K562 (cell line): ENCODE results near the gene SCYL1. TPM values are rescaled to one million over a fixed set of nuclear protein-coding genes. Genes with fewer than 3 reads are reported as not detected.
A peak's percentile ranks its signal among the peaks of the same experiment; 100 is the strongest.

ENCODE experiments used
- ATAC-seq: fragments of 200-7000 bp; cut with Tn5 transposase; 3 replicates; pipeline ENCODE4 v1.9.1; 2020; ENCODE audit warnings: moderate library complexity
- BruUV-seq: library from RNA; stranded (reverse); fragments of 400-500 nt; replicated peaks from 2 replicates; lab custom pipeline; 2021; lab: Mats Ljungman, UMichigan
- CTCF ChIA-PET: fragments of 300-600 bp; formaldehyde crosslinking; extraction: SDS; loops from one replicate; lab custom pipeline; 2021; ENCODE audit warnings: low intra/inter-chr PET ratio; lab: Yijun Ruan, JAX
- POLR2A ChIA-PET: fragments of 300-600, 350-650 bp; sonication (Branson Sonifier 250); formaldehyde crosslinking; extraction: SDS; loops from one replicate; lab custom pipeline; 2021; ENCODE audit warnings: antibody characterized with exemption, inconsistent platforms; lab: Yijun Ruan, JAX
- DNase-seq, 4 experiments: peaks; one replicate each; pipeline versions ENCODE4 v3.0.0 to v3.0.0-alpha.2; 2011 to 2018; ENCODE audit warnings: low spot score in 3 of 4, mixed read lengths in 3 of 4; ENCODE audit errors: extremely low read depth in 1 of 4
- FAIRE-seq: peaks from 2 replicates; lab custom pipeline; 2011; peaks lifted over from hg19 to GRCh38; lab: Jason Lieb, UNC
- H2AFZ ChIP-seq: 2 replicates; pipeline ENCODE4 v1.6.0; 2011; ENCODE audit warnings: low read depth, low read length, control low read depth, inconsistent platforms
- H3K27ac ChIP-seq: fragments of 200-600 bp; 3 replicates; pipeline ENCODE4 v1.8.0; 2011; ENCODE audit warnings: low read depth, mild to moderate bottlenecking, control low read depth, inconsistent platforms, low read length, moderate library complexity, mixed read lengths; ENCODE audit errors: extremely low read depth
- H3K27me3 ChIP-seq, 2 experiments: fragments of 300-600 bp in 1 of 2; 2 replicates in 1 of 2; 3 replicates in 1 of 2; pipeline versions ENCODE4 v1.6.0 to v1.8.0; 2011; ENCODE audit warnings: inconsistent platforms in 2 of 2, low read length in 2 of 2, mild to moderate bottlenecking in 1 of 2, mixed read lengths in 1 of 2, moderate library complexity in 1 of 2; ENCODE audit not compliant: control insufficient read depth in 2 of 2, insufficient read depth in 2 of 2
- H3K36me3 ChIP-seq: fragments of 300-600 bp; 3 replicates; pipeline ENCODE4 v1.8.0; 2011; ENCODE audit warnings: mild to moderate bottlenecking, low read length, inconsistent platforms; ENCODE audit not compliant: control insufficient read depth, insufficient read depth
- H3K4me1 ChIP-seq, 2 experiments: fragments of 200-600 bp in 1 of 2; replicated peaks in 1 of 2; 2 replicates in 1 of 2; 3 replicates in 1 of 2; pipeline versions ENCODE4 v1.5.1 to v1.8.0; 2011; ENCODE audit warnings: inconsistent platforms in 2 of 2, low read length in 2 of 2, mild to moderate bottlenecking in 1 of 2, mixed read lengths in 1 of 2, moderate library complexity in 1 of 2; ENCODE audit not compliant: control insufficient read depth in 2 of 2, insufficient read depth in 2 of 2
- H3K4me2 ChIP-seq: 2 replicates; pipeline ENCODE4 v1.6.1; 2011; ENCODE audit warnings: low read length, control low read depth, inconsistent platforms, mixed read lengths; ENCODE audit not compliant: insufficient read depth
- H3K4me3 ChIP-seq: fragments of 200-600 bp; sonication (generic), shearing (Covaris generic); 2 replicates; pipeline ENCODE4 v1.5.1; 2016; ENCODE audit warnings: control low read depth, inconsistent platforms
- H3K79me2 ChIP-seq: fragments of 200-600 bp; 3 replicates; pipeline ENCODE4 v1.8.0; 2011; ENCODE audit warnings: low read length, inconsistent platforms; ENCODE audit not compliant: control insufficient read depth, insufficient read depth
- H3K9ac ChIP-seq, 2 experiments: 2 replicates each; pipeline versions ENCODE4 v1.6.0 to v1.6.1; 2011; ENCODE audit warnings: low read depth in 2 of 2, low read length in 2 of 2, control low read depth in 1 of 2, inconsistent platforms in 1 of 2, mild to moderate bottlenecking in 1 of 2, mixed read lengths in 1 of 2; ENCODE audit not compliant: insufficient read depth in 1 of 2
- H3K9me1 ChIP-seq: one replicate; pipeline ENCODE4 v1.6.0; 2011; ENCODE audit warnings: inconsistent platforms, mild to moderate bottlenecking, low read length, moderate library complexity; ENCODE audit not compliant: control insufficient read depth, insufficient read depth
- H3K9me3 ChIP-seq: replicated peaks from 2 replicates; pipeline ENCODE4 v1.5.1; 2011; ENCODE audit warnings: low read depth, low read length, inconsistent platforms; ENCODE audit not compliant: control insufficient read depth, insufficient read depth
- H4K20me1 ChIP-seq: replicated peaks from 2 replicates; pipeline ENCODE4 v1.6.1; 2011; ENCODE audit warnings: low read length, inconsistent platforms, mixed read lengths; ENCODE audit not compliant: control insufficient read depth, insufficient read depth
- CBFA2T2 ChIP-seq: fragments of 450-650 bp; conservative IDR thresholded peaks from 2 replicates; pipeline ENCODE4 v1.6.1; 2017; ENCODE audit warnings: mild to moderate bottlenecking
- CBFA2T3 ChIP-seq: fragments of 450-650 bp; IDR thresholded peaks from 2 replicates; pipeline ENCODE4 v1.6.1; 2017
- CHCHD3 ChIP-seq: fragments of 250-450 bp; sonication (Bioruptor Pico); IDR thresholded peaks from 2 replicates; pipeline ENCODE4 v2.1.2; 2022; ENCODE audit warnings: mild to moderate bottlenecking
- CREB3L1 ChIP-seq: fragments of 450-650 bp; IDR thresholded peaks from 2 replicates; pipeline ENCODE4 v1.6.1; 2014; ENCODE audit warnings: low read depth, mild to moderate bottlenecking, moderate library complexity, borderline replicate concordance
- CREB5 ChIP-seq: fragments of 250-450 bp; sonication (Bioruptor Pico); IDR thresholded peaks from 2 replicates; pipeline ENCODE4 v1.5.0; 2020; ENCODE audit warnings: mild to moderate bottlenecking
- MAX ChIP-seq: sonication (generic); formaldehyde crosslinking; IDR thresholded peaks from 2 replicates; pipeline ENCODE4 v1.9.0; 2022; ENCODE audit warnings: mild to moderate bottlenecking, missing genetic modification reagents
- NCOA4 ChIP-seq: fragments of 450-650 bp; IDR thresholded peaks from 2 replicates; pipeline ENCODE4 v1.6.1; 2018; ENCODE audit warnings: mild to moderate bottlenecking; ENCODE audit not compliant: partially characterized antibody
- NCOR1 ChIP-seq: fragments of 450-650 bp; IDR thresholded peaks from 2 replicates; pipeline ENCODE4 v1.6.1; 2016; ENCODE audit warnings: mild to moderate bottlenecking, moderate library complexity
- RBFOX2 ChIP-seq: fragments of 200-400 bp; formaldehyde crosslinking; IDR thresholded peaks from 2 replicates; pipeline ENCODE4 v1.6.1; 2017; ENCODE audit warnings: low read depth, mild to moderate bottlenecking, low read length, moderate library complexity
- TSHZ1 ChIP-seq: fragments of 250-450 bp; sonication (Bioruptor Pico); IDR thresholded peaks from 2 replicates; pipeline ENCODE4 v1.4.0; 2020; ENCODE audit warnings: mild to moderate bottlenecking, moderate library complexity
- ZNF263 ChIP-seq: sonication (generic); formaldehyde crosslinking; IDR thresholded peaks from 2 replicates; pipeline ENCODE4 v1.8.0; 2022; ENCODE audit warnings: mild to moderate bottlenecking, missing genetic modification reagents, borderline replicate concordance
- WGBS: fragments of 100-300 bp; shearing (Covaris generic); methylation state at CpG from one replicate; pipeline ENCODE4 v1.1.6; 2016; ENCODE audit warnings: low coverage, mixed read lengths; ENCODE audit not compliant: insufficient coverage; ENCODE audit errors: missing lambda C conversion rate; 5-methylcytosine and 5-hydroxymethylcytosine counted together
- in situ Hi-C: fragments of 300-500 bp; cut with MboI; formaldehyde crosslinking; loops from 4 replicates; pipeline ENCODE4 v1.15.0; 2018; ENCODE audit warnings: inconsistent platforms, mixed read lengths
- intact Hi-C: fragments of 100-400 bp; cut with micrococcal nuclease; formaldehyde crosslinking; loops from 2 replicates; pipeline ENCODE4 v1.14.2; 2022
- polyA plus RNA-seq, 8 experiments: library from polyadenylated mRNA; depleted of rRNA in 4 of 8; stranded (reverse) in 5 of 8; unstranded in 3 of 8; fragments of >200 nt; fragmentation: Nextera tagmentation in 2 of 8; fragmentation: Illumina TruSeq in 1 of 8; extraction: Ambion mirVana in 2 of 8; extraction: Trizol in 1 of 8; gene quantifications; 2 replicates each; pipeline versions ENCODE4 v1.2.1 to v1.2.3, GENCODE V29; 2011 to 2014; ENCODE audit warnings: inconsistent platforms in 1 of 8, missing spikeins in 1 of 8
- total RNA-seq, 7 experiments: library from RNA; depleted of rRNA in 6 of 7; stranded (reverse); fragments of >200 nt in 6 of 7; fragmentation: Illumina TruSeq in 2 of 7; extraction: Trizol in 2 of 7; gene quantifications; 2 replicates each; pipeline versions ENCODE4 v1.2.1 to v1.2.3, GENCODE V29; 2011 to 2021; ENCODE audit warnings: low replicate concordance in 1 of 7

The SCYL1 gene
- total and polyA plus RNA-seq, 9 of the 15 experiments (the other 6 are each of a cell fraction or from before 2014, with no cell fraction given): 1.9 to 145 (median 57.6) TPM

GRCh38 chr11:65578667-65579066 lies 53.8 kb downstream of the SCYL1 start:
- Histone ChIP-seq H3K27ac (peak overlapping the region; percentile 22; the same call in 1 of the 3 replicates), H4K20me1 (no peaks in the 10 kb centered on the region), H2AFZ (no peak overlapping the region), H3K9ac (peak overlapping the region; percentile 76 to 95), H3K9me3 (no peaks in the 10 kb centered on the region), H3K4me1 (peaks cover 37 to 83% of the 10 kb centered on the region in 2 experiments), H3K4me2 (peak overlapping the region; percentile 50), H3K9me1 (peaks cover 5% of the 10 kb centered on the region), H3K36me3 (peaks cover 56% of the 10 kb centered on the region; the same call in 2 of the 3 replicates), H3K27me3 (no peaks in the 10 kb centered on the region; a peak in 1 of 5 replicates), H3K79me2 (peaks cover 34% of the 10 kb centered on the region)
- no peak for FAIRE-seq
- no peak for ATAC-seq
- intact Hi-C loops (no loop called here), in situ Hi-C loops (no loop called here)
- DNase-seq: peak in 2 of 4 experiments; percentile 36 to 52
- POLR2A ChIA-PET: interaction anchor here (1.0 to 1.7 kb wide), 4 partner anchors 8 to 155 kb away, joined by 3 to 4 read pairs (median 4); no protein-coding TSS in a partner anchor
- no TSS peak for BruUV-seq
- WGBS: 58% methylated on average over 3 of the region's 3 CpGs
- CTCF ChIA-PET: no interaction called here
- peak; percentile 27; the same call in 1 of the 2 replicates for TF ChIP-seq ZNF263 (CRISPR knock-in tag)
- TF ChIP-seq TSHZ1: no peak
- 0 out of 2 replicates have a peak, but pooled peaks have one; percentile 3 for TF ChIP-seq RBFOX2
- TF ChIP-seq CHCHD3: no peak
- TF ChIP-seq NCOR1: peak; percentile 32; the same call in 1 of the 2 replicates
- no peak for TF ChIP-seq CREB5 (CRISPR knock-in tag)
- 0 out of 2 replicates have a peak, but pooled peaks have one; percentile 6 for TF ChIP-seq CBFA2T2
- peak; percentile 32; the same call in 1 of the 2 replicates for TF ChIP-seq MAX (CRISPR knock-in tag)
- TF ChIP-seq CBFA2T3: peak; percentile 53; the same call in 1 of the 2 replicates
- no peak for TF ChIP-seq NCOA4
- TF ChIP-seq CREB3L1: no peak
- TF ChIP-seq, all 486 proteins: peak for 6
- H3K4me3 ChIP-seq: no peak overlapping the region
